Bone marrow (tissue), 2 donors: Measurements from ENCODE around the gene MYCT1.
"Not testable (repeated sequence)": the region's sequence is repeated elsewhere in the genome, so short reads cannot be mapped to it uniquely, and the experiment has no call there.

ENCODE experiments used
- DNase-seq, 2 donors: peaks; one replicate each; lab custom pipeline; 2025; lab: John Stamatoyannopoulos, UW

Gene MYCT1

GRCh38 chr6:152697634-152698033 is at the start of gene MYCT1:
Gene MYCT1 (plus strand): TSS chr6:152697897. CDS start chr6:152697903, 6 bp downstream.
- no peak for DNase-seq

- no peak for DNase-seq
Measured at GRCh38 chr6:152648105-152648504, 49.6 kb upstream of the MYCT1 start.

GRCh38 chr6:152651986-152652385 is 45.7 kb upstream of the MYCT1 start:
- no peak for DNase-seq

- no peak for DNase-seq
Measured at GRCh38 chr6:152661776-152662175, 35.9 kb upstream of the MYCT1 start.

GRCh38 chr6:152669895-152670294 is 27.8 kb upstream of the MYCT1 start:
- no peak for DNase-seq

GRCh38 chr6:152671171-152671570 is 26.5 kb upstream of the MYCT1 start:
- DNase-seq: no peak

GRCh38 chr6:152673236-152673635 is 24.5 kb upstream of the MYCT1 start:
- DNase-seq: no peak

GRCh38 chr6:152680151-152680550 is 17.5 kb upstream of the MYCT1 start:
- DNase-seq: no peak

GRCh38 chr6:152680879-152681517 is 16.7 kb upstream of the MYCT1 start:
- DNase-seq: no peak

- DNase-seq: no peak
Measured at GRCh38 chr6:152682141-152682540, 15.6 kb upstream of the MYCT1 start.

GRCh38 chr6:152682935-152683334 is 14.8 kb upstream of the MYCT1 start:
- DNase-seq: not testable (repeated sequence)

- DNase-seq: no peak
Measured at GRCh38 chr6:152685819-152686218, 11.9 kb upstream of the MYCT1 start.

GRCh38 chr6:152695372-152696045 is 2.2 kb upstream of the MYCT1 start:
- DNase-seq: no peak

- DNase-seq: no peak
Measured at GRCh38 chr6:152696522-152696921, 1.2 kb upstream of the MYCT1 start.

GRCh38 chr6:152698692-152699091 is 995 bp downstream of the MYCT1 start:
- DNase-seq: no peak

GRCh38 chr6:152700427-152700826 is 2.7 kb downstream of the MYCT1 start:
- no peak for DNase-seq

- no peak for DNase-seq
Measured at GRCh38 chr6:152701081-152701862, 3.6 kb downstream of the MYCT1 start.

- DNase-seq: no peak
Measured at GRCh38 chr6:152701863-152702401, 4.2 kb downstream of the MYCT1 start.

GRCh38 chr6:152703750-152704149 is 6.1 kb downstream of the MYCT1 start:
- DNase-seq: not testable (repeated sequence)

- DNase-seq: no peak
Measured at GRCh38 chr6:152705327-152705726, 7.6 kb downstream of the MYCT1 start.

- DNase-seq: no peak
Measured at GRCh38 chr6:152716322-152716721, 18.6 kb downstream of the MYCT1 start.

- DNase-seq: no peak
Measured at GRCh38 chr6:152720974-152721373, 23.3 kb downstream of the MYCT1 start.

GRCh38 chr6:152721956-152722355 is 24.3 kb downstream of the MYCT1 start:
- DNase-seq: no peak
